ENCODE measurements around the gene TP63. TPM values are rescaled to one million over a fixed set of nuclear protein-coding genes. Genes with fewer than 3 reads are reported as not detected.

TP63 gene
- total RNA-seq, 1 donor from 2014 or later: 1.1 TPM

- peaks cover 12% of the 10 kb centered on the region for H3K4me1 Mint-ChIP-seq (ENCODE audit: low read depth, unreplicated experiment)
- H3K4me3 ChIP-seq (ENCODE audit: insufficient read depth, low read depth, low read length): no peak overlapping the region
- no peak overlapping the region for H3K4me3 Mint-ChIP-seq (ENCODE audit: unreplicated experiment)
- no peak for DNase-seq (ENCODE audit: low read depth)
- no peak overlapping the region for H3K4me2 ChIP-seq (ENCODE audit: low read length)
- no peak overlapping the region for H3K9ac ChIP-seq (ENCODE audit: low read length)
- H4K20me1 ChIP-seq (ENCODE audit: insufficient read depth, low read length): no peaks in the 10 kb centered on the region
- no peak overlapping the region for H3K27ac Mint-ChIP-seq (ENCODE audit: unreplicated experiment)
- no peaks in the 10 kb centered on the region for H3K36me3 Mint-ChIP-seq (ENCODE audit: low read depth, unreplicated experiment)
- no peak for FAIRE-seq
- H3K27ac ChIP-seq (ENCODE audit: low read depth, low read length): no peak overlapping the region
- H3K9me3 Mint-ChIP-seq (ENCODE audit: unreplicated experiment): no peaks in the 10 kb centered on the region
- TF ChIP-seq EZH2 (IDR thresholded peaks at IDR 0.05; ENCODE audit: insufficient read depth, low read length) (no peak), CTCF (IDR thresholded peaks at IDR 0.05; ENCODE audit: insufficient read depth, low read depth, low read length) (no peak)
- no peaks in the 10 kb centered on the region for H3K36me3 ChIP-seq (ENCODE audit: insufficient read depth, low read length)
- H2AFZ ChIP-seq (ENCODE audit: low read depth, low read length): no peak overlapping the region
- H3K9me3 ChIP-seq (ENCODE audit: insufficient read depth, low read depth, low read length): no peaks in the 10 kb centered on the region
- no peaks in the 10 kb centered on the region for H3K79me2 ChIP-seq (ENCODE audit: insufficient read depth, low read length)
- no peaks in the 10 kb centered on the region for H3K27me3 ChIP-seq (ENCODE audit: insufficient read depth, low read length)
- no peaks in the 10 kb centered on the region for H3K4me1 ChIP-seq (ENCODE audit: insufficient read depth, low read length)
- no peaks in the 10 kb centered on the region for H3K27me3 Mint-ChIP-seq (ENCODE audit: low read depth, unreplicated experiment)
Observed at GRCh38 chr3:189899186-189899585, 268.0 kb downstream of the TP63 start.

- DNase-seq (ENCODE audit: low read depth) (no peak), FAIRE-seq (no peak)
- H3K27me3 ChIP-seq (ENCODE audit: insufficient read depth, low read length): no peaks in the 10 kb centered on the region
- H3K4me1 ChIP-seq (ENCODE audit: insufficient read depth, low read length): no peaks in the 10 kb centered on the region
- TF ChIP-seq EZH2 (IDR thresholded peaks at IDR 0.05; ENCODE audit: insufficient read depth, low read length) (no peak), CTCF (IDR thresholded peaks at IDR 0.05; ENCODE audit: insufficient read depth, low read depth, low read length) (no peak)
- H2AFZ ChIP-seq (ENCODE audit: low read depth, low read length): no peak overlapping the region
- H4K20me1 ChIP-seq (ENCODE audit: insufficient read depth, low read length): no peaks in the 10 kb centered on the region
- H3K36me3 ChIP-seq (ENCODE audit: insufficient read depth, low read length): no peaks in the 10 kb centered on the region
- H3K4me3 ChIP-seq (ENCODE audit: insufficient read depth, low read depth, low read length): no peak overlapping the region
- Mint-ChIP-seq H3K4me3 (ENCODE audit: unreplicated experiment) (no peak overlapping the region), H3K36me3 (ENCODE audit: low read depth, unreplicated experiment) (no peaks in the 10 kb centered on the region), H3K9me3 (ENCODE audit: unreplicated experiment) (no peaks in the 10 kb centered on the region), H3K4me1 (ENCODE audit: low read depth, unreplicated experiment) (peaks cover 12% of the 10 kb centered on the region), H3K27me3 (ENCODE audit: low read depth, unreplicated experiment) (no peaks in the 10 kb centered on the region), H3K27ac (ENCODE audit: unreplicated experiment) (no peak overlapping the region)
- no peak overlapping the region for H3K27ac ChIP-seq (ENCODE audit: low read depth, low read length)
- H3K4me2 ChIP-seq (ENCODE audit: low read length): no peak overlapping the region
- H3K9ac ChIP-seq (ENCODE audit: low read length): no peak overlapping the region
- no peaks in the 10 kb centered on the region for H3K9me3 ChIP-seq (ENCODE audit: insufficient read depth, low read depth, low read length)
- H3K79me2 ChIP-seq (ENCODE audit: insufficient read depth, low read length): no peaks in the 10 kb centered on the region
Observed at GRCh38 chr3:189900578-189900977, 269.4 kb downstream of the TP63 start.

GRCh38 chr3:189901481-189901880 is 270.3 kb downstream of the TP63 start:
- no peaks in the 10 kb centered on the region for H3K27me3 Mint-ChIP-seq (ENCODE audit: low read depth, unreplicated experiment)
- Histone ChIP-seq H3K27me3 (ENCODE audit: insufficient read depth, low read length) (no peaks in the 10 kb centered on the region), H2AFZ (ENCODE audit: low read depth, low read length) (no peak overlapping the region), H3K79me2 (ENCODE audit: insufficient read depth, low read length) (no peaks in the 10 kb centered on the region), H4K20me1 (ENCODE audit: insufficient read depth, low read length) (no peaks in the 10 kb centered on the region), H3K4me2 (ENCODE audit: low read length) (no peak overlapping the region), H3K4me1 (ENCODE audit: insufficient read depth, low read length) (no peaks in the 10 kb centered on the region), H3K36me3 (ENCODE audit: insufficient read depth, low read length) (no peaks in the 10 kb centered on the region), H3K9me3 (ENCODE audit: insufficient read depth, low read depth, low read length) (no peaks in the 10 kb centered on the region), H3K9ac (ENCODE audit: low read length) (no peak overlapping the region), H3K27ac (ENCODE audit: low read depth, low read length) (no peak overlapping the region), H3K4me3 (ENCODE audit: insufficient read depth, low read depth, low read length) (no peak overlapping the region)
- no peaks in the 10 kb centered on the region for H3K9me3 Mint-ChIP-seq (ENCODE audit: unreplicated experiment)
- DNase-seq (ENCODE audit: low read depth) (no peak), FAIRE-seq (no peak)
- no peak overlapping the region for H3K27ac Mint-ChIP-seq (ENCODE audit: unreplicated experiment)
- H3K36me3 Mint-ChIP-seq (ENCODE audit: low read depth, unreplicated experiment): no peaks in the 10 kb centered on the region
- TF ChIP-seq CTCF (IDR thresholded peaks at IDR 0.05; ENCODE audit: insufficient read depth, low read depth, low read length): no peak
- no peak for TF ChIP-seq EZH2 (IDR thresholded peaks at IDR 0.05; ENCODE audit: insufficient read depth, low read length)
- H3K4me3 Mint-ChIP-seq (ENCODE audit: unreplicated experiment): no peak overlapping the region
- H3K4me1 Mint-ChIP-seq (ENCODE audit: low read depth, unreplicated experiment): peaks cover 12% of the 10 kb centered on the region

All from astrocyte (in vitro differentiated cells and primary cell).